GM12874 (cell line): ENCODE data around the gene NFATC2.

Experiments used
- TF ChIP-seq, protein P1 (sequence below): IDR thresholded peaks from 2 replicates; pipeline ENCODE4 v1.5.1; 2011; ENCODE audit warnings: low read depth, mild to moderate bottlenecking, control low read depth, low read length, moderate library complexity; ENCODE audit not compliant: insufficient read depth

NFATC2 gene

DNA sequence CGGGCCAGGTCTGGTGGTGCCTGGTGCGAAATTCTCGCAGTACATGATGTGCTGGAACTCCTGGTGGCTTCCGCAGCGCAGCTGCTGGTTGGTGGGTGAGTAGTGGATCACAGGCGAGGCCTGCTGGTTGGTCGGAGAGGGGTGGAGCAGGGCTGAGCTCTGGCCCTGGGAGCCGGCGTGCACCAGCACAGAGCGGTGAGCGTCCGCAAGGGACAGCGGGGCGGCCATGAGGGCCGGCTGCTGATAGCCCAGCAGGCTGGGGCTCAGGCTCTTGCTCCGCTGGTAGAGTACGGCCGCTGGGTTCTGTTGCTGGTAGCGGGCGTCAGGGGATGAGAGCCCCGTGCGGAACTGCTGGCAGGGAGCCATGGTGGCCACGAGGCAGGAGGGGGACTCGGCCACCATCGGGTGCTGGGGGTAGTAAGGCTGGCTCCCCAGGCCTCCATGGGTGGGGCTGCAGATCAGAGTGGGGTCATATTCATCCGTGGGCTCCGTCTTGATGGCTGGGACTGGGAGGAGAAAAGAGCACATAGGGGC, 110.2 kb downstream of the NFATC2 start:
- TF ChIP-seq, protein P1, sequence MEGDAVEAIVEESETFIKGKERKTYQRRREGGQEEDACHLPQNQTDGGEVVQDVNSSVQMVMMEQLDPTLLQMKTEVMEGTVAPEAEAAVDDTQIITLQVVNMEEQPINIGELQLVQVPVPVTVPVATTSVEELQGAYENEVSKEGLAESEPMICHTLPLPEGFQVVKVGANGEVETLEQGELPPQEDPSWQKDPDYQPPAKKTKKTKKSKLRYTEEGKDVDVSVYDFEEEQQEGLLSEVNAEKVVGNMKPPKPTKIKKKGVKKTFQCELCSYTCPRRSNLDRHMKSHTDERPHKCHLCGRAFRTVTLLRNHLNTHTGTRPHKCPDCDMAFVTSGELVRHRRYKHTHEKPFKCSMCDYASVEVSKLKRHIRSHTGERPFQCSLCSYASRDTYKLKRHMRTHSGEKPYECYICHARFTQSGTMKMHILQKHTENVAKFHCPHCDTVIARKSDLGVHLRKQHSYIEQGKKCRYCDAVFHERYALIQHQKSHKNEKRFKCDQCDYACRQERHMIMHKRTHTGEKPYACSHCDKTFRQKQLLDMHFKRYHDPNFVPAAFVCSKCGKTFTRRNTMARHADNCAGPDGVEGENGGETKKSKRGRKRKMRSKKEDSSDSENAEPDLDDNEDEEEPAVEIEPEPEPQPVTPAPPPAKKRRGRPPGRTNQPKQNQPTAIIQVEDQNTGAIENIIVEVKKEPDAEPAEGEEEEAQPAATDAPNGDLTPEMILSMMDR: no peak

DNA sequence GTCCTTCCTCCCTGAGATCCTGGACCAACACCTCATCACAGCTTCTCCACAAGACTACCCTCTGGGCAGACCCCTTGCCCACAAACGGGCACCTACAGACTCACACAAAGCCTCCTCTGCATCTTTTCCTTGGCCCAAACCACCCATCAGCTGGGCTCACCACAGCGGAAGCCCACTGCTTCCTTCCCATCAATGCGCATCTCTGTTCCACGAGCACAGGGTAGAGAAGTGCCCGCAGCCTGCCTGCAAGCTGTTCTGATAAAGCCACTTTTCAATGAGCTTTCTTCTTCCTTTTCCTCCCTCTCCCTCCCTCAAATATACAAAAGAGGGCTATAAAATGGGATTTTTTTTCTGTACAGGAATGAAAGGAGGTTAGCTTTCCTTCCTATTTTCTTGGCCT, 111.2 kb downstream of the NFATC2 start:
- TF ChIP-seq, protein P1: no peak

DNA sequence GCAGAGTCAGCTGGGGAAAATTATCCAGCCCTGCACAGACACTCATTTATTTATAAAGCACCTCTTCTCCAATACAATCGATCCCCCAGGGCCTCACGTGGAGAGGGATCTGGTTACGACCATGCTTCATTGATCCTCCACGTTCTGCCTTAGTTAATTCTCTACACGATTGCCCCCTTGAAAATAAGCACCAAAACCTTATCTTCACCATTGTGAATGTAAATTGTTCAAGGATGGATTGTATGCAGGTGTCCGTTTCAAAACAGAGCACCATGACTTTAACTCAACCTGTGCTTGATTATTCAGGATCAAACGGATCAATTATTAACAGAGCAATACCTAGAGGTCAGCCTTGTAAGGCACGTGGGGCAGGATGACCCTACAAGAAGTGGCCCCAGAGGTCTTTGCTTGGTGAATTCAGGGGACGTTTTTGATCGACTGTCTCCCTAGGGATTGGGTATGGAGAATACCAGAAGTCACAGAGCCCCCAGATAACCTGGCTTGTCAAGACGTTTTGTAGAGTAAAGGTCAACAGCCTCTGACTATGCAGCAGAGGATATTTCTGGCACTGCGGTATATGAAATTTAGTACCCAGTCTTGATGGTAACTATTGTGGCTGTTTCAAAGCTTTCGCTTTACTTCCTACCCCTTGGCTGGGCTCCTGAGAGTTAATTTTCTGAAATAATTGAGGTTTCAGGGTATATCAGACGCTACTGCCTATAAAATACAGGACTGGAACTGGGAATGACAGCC, 112.1 kb downstream of the NFATC2 start:
- TF ChIP-seq, protein P1: no peak

DNA sequence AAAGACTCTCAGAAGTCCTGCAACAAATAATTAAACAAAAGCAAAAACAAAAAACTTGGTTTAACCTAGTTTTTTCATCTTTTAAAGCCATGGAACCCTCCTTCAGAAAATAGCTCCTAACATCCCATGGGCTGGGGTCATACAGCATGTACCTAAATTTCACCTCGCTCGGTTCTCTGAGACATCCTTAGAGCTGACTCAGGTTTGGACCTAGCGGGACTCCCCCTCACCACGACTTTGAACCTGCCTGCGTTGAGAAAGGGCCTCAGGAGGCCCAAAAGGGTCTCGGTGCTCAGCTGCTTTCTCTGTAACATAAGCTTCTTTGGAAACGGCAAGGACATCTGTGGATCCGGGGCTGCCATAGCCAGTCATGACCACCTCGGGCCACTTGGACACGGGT, 112.8 kb downstream of the NFATC2 start:
- TF ChIP-seq, protein P1: no peak

DNA sequence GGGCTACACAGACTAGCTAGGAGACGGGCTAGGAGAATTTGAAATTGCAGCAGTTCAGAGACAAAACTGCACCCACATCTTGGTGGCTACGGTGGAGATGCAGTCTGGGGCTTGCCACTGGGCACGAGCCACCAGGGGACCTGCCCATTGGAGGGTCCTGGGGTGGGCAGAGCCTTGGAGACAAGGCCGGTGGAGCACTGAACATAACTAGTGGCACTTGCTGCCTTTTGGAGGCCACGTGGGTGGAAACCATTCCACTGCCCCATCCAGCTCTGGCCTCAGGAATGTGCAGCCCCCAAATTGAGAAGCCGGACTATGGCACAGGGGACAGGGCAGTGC, 113.4 kb downstream of the NFATC2 start:
- TF ChIP-seq, protein P1: no peak

DNA sequence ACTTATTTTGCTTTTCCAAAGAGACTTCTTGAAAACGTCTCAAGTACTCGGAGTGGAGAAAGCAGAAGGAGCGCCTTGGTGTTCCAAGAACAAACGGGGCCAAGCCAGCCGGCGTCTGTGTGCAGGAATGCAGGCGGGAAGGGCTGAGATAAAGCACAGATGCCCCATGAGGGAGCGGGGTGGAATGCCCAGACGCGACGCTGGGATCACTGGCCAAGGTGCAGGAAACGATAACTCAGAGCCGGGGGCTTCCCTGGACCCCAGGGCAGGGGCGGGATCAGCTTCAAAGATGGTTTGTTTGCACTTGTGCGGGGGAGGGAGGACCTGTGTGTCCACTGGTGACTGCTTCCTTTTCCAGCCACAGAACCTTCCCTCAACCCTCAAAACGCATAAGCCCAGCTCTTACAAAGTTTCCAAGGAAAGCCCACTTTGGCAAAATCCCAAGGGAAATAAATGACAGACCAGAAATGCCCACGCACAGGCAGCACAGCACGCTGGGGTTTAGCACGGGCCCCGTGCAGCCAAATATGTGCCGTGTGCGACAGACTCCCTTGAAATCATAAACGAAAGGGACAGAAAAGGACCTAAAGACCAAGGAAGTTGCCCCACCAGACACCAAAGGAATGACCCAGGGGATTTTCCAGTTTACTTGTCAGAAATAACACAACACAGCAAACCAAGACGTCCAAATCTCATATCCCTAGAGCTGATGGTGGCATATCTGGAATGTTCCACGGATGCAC, 113.9 kb downstream of the NFATC2 start:
- TF ChIP-seq, protein P1: no peak

DNA sequence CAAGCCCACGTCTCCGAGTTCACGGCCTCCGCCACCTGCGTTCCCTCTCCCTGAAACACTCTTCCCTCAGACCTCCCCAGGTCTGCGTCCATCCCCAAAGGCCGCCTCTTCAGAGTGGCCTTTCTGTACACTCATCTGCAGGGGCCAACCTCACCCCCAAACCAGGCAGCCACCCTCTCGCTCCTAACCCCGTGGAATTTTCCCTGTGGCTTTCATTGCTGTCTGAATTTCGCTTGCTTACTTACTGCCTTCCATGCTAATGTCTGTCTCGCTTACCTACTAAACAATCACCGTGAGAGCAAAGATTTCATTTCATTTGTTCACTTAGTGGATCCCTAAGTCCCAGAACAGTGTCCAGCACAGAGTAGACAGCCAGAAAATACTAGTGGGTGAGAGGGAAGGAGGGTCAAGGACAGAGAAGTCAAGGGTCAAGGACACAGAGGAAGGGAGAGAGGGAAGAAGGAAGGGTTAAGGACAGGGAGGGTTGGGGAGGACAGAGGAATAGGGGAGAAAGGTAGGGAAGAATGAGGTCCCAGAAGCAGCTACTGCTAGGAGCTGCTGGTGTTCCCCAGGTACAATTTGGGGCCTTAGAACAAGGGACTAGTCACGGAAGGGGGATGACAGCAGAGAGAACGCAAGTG, 114.7 kb downstream of the NFATC2 start:
- TF ChIP-seq, protein P1: no peak
